Esophagus squamous epithelium (tissue), 4 donors: ENCODE measurements around the gene KCNQ1.

Source experiments
- POLR2A ChIP-seq, 4 donors: fragments of 450-650 bp; IDR thresholded peaks; one replicate each; pipeline ENCODE4 v1.6.1; 2017; ENCODE audit warnings: antibody characterized with exemption in 4 of 4, mild to moderate bottlenecking in 4 of 4, moderate library complexity in 3 of 4
- TF ChIP-seq, protein P1 (sequence below), 6 experiments: fragments of 450-650 bp in 4 of 6; fragments of 200-600 bp in 2 of 6; sonication (generic) in 2 of 6; IDR thresholded peaks; one replicate each; pipeline ENCODE4 v1.5.1; 2016 to 2019; ENCODE audit warnings: antibody characterized with exemption in 6 of 6, mild to moderate bottlenecking in 4 of 6, moderate library complexity in 4 of 6

DNA sequence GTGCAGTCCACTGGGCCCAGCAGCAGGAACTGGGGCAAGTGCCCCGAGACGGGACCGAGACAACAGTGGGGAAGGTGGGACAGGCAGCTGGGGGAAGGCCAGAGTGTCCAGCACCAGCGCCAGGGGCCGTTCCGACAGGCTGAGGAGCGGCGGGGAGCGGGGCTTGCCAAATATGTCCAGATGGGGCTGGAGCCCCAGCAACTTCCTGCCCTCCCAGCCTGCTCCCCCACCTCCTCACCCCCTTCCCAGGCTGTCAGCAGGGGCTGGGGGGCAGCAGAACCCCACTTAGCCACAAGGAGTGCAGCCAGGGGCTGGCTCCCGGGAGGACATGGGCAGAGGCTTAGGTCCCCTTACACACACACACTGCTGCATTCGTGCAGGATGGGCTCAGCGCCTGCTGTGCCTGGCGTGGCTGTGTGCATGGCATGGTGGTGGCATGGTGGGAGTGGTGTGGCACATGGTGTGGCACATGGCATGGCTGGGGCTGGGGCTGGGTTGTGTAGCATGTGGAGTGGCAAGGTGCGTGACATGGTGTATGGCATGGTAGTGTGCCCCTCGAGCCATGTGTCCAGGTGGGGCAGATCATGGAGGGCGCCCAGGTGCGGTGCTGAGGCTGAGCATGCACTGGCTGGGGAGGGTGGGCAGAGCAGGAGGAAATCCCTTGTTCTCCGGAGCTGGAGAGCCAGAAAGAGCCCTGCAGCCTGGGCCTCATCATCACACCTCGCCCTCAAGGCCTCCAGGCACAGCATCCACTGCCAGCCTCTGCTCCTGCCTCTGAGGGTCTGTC lies 389.1 kb downstream of the KCNQ1 start:
- TF ChIP-seq, protein P1, sequence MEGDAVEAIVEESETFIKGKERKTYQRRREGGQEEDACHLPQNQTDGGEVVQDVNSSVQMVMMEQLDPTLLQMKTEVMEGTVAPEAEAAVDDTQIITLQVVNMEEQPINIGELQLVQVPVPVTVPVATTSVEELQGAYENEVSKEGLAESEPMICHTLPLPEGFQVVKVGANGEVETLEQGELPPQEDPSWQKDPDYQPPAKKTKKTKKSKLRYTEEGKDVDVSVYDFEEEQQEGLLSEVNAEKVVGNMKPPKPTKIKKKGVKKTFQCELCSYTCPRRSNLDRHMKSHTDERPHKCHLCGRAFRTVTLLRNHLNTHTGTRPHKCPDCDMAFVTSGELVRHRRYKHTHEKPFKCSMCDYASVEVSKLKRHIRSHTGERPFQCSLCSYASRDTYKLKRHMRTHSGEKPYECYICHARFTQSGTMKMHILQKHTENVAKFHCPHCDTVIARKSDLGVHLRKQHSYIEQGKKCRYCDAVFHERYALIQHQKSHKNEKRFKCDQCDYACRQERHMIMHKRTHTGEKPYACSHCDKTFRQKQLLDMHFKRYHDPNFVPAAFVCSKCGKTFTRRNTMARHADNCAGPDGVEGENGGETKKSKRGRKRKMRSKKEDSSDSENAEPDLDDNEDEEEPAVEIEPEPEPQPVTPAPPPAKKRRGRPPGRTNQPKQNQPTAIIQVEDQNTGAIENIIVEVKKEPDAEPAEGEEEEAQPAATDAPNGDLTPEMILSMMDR (IDR thresholded peaks at IDR 0.05): no peak
- TF ChIP-seq POLR2A (IDR thresholded peaks at IDR 0.05): no peak
